Daoy (cell line): ENCODE results near the gene ST3GAL5. TPM values are rescaled to one million over a fixed set of nuclear protein-coding genes. Genes with fewer than 3 reads are reported as not detected.

ENCODE experiments used
- DNase-seq: peaks from one replicate; pipeline ENCODE4 v3.0.0-alpha.2; 2015; ENCODE audit warnings: low read depth
- total RNA-seq: library from RNA; depleted of rRNA; stranded (reverse); fragments of >200 nt; shearing (Covaris generic); gene quantifications from 2 replicates; pipeline ENCODE4 v1.2.3, GENCODE V29; 2014

Gene ST3GAL5
- total RNA-seq, 1 experiment from 2014 or later = 31.9 TPM

- DNase-seq = no peak
Measured at GRCh38 chr2:85806358-85807118, 82.3 kb downstream of the ST3GAL5 start.

DNA sequence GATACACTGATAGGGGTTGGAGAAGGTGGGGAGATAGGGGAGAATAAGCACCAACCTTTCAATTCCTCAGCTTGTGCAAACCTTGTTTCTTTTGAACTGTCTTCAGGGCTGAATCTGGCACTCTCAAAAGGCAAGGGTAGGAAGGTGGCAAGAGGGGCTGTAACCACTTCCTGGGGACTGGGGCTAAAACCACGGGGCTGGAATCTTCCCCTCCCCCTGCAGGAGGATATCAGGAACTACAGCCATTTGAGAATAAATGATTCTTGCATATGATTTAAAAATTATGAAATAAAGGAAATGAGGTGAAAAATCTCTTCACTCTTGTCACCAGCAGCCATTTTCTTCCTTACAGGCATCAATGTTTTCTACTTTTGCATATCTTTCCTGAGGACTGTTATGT lies 84.2 kb downstream of the ST3GAL5 start:
- peak; percentile 35 for DNase-seq

DNA sequence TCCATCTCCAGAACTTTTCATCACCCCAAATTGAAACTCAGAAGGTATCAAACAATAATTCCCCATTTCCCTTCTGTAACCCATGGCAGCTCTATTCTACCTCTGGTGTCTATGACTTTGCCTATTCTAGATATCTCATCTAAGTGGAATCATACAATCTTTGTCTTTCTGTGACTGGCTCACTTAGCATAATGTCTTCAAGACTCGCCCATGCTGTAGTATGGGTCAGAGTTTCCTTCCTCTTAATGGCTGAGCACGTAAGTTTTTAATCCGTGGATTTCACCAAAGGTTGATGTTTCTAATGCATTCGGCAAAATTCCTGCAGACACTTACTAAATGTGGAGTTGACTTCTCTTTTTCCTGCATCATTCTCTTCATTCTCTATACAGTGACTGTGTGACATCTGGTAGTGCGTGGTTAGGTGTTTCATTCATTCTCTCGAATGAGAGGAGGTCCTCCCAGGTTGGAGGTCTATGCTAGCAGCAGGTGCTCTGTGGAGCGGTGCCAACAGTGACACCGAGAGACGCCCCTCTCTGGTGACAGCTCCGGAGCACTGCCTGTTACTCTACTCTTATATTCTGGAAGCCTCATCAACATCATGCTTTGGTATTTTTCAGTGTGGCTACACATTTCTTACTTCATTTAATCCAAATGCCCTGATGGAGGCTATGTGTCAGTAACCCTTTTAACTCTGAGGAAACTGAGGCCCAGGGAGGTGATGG lies 84.9 kb downstream of the ST3GAL5 start:
- no peak for DNase-seq

GRCh38 chr2:85802354-85803103 lies 86.3 kb downstream of the ST3GAL5 start:
- DNase-seq = no peak

DNA sequence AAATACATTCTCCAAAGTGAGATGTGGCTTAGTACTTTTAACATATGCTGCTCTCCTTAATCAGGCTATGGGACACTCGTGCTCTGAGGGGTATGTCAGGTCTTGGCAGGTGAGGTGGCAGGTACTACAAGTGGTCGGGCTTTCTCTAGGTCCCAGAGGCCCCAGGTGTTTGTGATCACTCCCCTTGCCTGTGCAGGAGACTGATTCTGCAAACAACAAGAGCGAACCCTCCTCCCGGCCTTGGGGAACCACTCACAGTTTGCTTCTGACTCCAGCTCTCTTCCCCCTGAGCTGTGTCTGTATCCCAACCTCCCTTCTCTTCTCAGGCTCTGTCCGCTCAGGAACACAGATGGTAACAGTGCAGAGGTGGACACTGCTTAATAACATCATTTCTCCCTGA lies 86.9 kb downstream of the ST3GAL5 start:
- DNase-seq = no peak

DNA sequence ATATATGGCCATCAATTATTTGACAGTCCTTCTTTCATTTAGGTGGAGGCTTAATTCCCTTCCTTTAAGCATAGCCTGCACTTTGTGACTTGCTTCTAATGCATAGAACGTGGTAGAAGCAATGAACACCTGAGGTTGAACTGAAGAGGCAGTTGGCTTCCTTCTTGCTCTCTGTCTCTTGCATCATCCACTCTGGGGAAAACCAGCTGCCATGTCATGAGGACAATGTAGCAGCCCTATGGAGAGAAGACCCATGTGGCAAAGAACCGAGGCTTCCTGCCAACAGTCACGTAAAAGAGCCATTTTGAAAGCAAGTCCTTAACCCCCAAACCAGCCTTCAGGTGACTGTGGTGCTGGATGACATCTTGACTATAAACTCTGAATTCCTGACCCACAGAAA lies 88.2 kb downstream of the ST3GAL5 start:
- no peak for DNase-seq

- peak; percentile 71 for DNase-seq
Measured at GRCh38 chr2:85799215-85799956, 89.4 kb downstream of the ST3GAL5 start.

DNA sequence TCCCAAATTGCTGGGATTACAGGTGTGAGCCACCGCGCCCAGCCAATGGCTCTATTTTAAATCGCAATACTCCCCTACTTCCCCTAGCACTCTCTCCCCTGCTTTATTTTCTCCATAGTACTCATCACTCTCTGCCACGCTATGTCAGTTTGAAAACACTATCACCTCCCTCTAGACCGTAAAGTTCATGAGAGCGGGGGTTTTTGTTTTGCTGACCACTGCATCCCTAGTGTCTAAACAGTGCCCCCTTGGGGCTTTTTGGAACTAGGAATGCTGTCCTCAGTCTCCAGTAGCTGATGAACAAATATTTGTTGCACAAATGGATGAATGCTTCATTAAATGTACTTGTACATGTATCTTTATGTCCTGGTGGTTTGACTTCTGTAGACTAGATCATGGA lies 90.9 kb downstream of the ST3GAL5 start:
- DNase-seq = no peak

DNA sequence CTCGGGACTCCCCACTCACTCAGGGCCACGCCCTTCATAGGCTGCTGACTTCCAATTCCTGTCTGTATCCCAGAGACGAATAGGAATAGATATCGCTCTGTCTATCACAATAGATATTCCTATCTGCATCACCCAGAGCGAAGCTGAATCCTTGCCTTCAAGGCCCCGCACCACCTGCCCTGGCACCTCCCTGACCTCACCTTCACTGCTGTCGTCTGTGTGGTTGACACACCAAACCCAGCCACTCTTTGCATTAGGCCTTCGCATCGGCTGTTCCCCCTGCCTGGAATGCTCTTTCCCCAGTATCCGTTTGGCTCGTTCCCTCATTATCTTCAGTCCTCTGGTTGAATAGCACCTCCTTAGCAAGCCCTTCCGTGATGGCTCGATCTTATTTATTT lies 91.5 kb downstream of the ST3GAL5 start:
- no peak for DNase-seq

DNA sequence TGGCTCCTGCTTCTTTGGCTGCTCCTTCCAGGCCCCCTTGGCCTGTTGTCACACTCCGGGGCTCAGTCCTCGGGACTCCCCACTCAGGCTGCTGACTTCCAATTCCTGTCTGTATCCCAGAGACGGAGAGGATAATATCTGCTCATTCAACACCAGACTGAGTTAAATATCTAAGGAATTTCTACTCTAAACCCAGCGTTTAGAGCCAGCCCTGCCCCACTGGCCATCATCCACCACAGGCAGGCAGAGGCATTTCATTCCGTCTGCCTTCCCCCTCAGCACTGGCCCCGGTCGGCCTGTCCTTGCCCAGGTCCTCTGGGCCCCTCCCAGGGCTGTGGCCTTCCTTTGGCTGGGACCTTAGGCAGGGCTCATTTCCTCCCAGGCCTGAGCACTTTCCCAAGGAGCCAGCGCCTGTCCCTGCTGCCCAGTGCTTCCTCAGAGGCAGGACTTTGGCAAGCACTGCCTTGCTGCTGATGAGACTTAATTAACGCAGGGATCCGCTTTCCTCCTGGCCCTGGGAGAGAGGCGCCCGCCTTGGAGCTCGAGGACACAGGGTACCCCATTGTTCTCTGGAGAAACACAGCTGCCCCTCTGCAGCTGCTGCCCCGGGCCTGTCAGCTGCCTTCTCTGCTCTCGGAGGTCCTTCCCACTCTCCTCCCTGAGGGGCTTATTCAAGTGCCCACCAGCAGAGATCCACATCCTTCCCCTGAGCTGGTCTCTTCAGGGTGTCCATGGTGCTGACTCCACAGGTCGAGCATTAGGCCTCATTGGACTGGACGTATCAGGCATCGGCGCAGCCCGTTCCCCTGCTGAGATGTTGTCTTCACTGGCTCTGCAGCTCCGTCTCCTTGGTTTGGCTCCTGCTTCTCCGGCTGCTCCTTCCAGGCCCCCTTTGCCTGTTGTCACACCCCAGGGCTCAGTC lies 92.2 kb downstream of the ST3GAL5 start:
- DNase-seq = no peak

DNA sequence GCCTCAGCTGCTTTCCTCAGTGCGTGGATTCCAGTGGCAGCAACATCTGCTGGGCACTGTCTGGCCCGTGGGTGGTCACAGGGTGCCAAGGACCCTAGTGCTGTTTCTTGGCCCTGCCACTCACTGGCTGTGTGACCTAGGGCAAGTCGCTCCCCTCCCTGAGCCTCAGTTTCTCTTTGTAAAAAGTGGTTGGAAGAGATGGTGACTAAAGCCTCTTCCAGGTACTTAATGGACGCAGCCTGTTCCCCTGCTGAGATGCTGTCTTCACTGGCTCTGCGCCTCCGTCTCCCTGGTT lies 92.8 kb downstream of the ST3GAL5 start:
- DNase-seq = no peak

GRCh38 chr2:85795331-85796045 lies 93.3 kb downstream of the ST3GAL5 start:
- no peak for DNase-seq

- DNase-seq = no peak
Measured at GRCh38 chr2:85794491-85795121, 94.2 kb downstream of the ST3GAL5 start.

GRCh38 chr2:85794038-85794441 lies 94.8 kb downstream of the ST3GAL5 start:
- no peak for DNase-seq

DNA sequence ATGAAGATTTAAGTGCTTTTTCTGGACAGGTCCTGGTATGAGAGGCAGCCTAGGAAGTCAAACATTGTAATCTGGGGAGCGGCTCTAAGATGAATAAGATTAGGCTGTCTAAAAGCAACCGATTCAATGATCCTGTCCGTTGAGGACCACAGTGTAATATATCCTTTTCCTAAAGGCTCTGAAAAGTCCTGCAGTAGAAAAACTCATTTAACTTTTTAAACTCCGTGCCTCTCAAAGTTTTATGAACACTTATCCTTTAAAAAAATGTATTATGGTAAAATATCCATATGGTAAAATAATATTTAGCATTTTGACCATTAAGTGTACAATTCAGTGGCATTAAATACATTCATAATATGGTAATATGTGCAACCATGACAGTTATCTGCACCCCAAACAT lies 95.2 kb downstream of the ST3GAL5 start:
- DNase-seq = no peak

DNA sequence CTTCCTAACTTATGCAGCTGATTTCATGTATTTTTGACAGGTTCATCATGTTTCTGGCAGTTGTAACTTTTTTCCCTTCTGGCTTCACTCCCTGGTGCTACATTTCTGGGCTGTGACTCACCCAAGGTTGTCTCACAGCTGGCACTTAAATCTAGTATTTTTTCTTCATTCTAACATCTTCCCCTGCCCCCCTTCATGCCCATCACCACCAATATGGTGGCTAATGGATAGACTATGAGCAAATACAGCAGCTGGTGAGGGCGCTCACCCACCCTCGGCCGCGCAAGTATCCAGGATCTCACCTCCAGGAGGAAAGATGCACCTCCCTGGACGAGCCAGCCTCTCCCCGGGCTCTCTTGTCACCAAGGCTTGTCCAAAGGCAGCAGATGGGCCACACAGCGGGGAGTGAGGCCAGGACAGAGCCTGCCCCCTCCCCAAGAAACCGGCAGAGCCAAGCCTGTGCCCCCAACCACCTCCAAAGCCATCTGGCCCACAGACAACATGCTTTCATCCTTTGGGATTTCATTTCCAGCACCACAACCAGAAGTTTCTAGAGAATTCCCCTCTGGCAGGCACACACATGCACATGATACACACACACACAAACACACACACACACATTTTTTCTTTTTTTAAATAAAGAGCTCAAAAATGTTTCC lies 95.9 kb downstream of the ST3GAL5 start:
- peak; percentile 68 for DNase-seq

DNA sequence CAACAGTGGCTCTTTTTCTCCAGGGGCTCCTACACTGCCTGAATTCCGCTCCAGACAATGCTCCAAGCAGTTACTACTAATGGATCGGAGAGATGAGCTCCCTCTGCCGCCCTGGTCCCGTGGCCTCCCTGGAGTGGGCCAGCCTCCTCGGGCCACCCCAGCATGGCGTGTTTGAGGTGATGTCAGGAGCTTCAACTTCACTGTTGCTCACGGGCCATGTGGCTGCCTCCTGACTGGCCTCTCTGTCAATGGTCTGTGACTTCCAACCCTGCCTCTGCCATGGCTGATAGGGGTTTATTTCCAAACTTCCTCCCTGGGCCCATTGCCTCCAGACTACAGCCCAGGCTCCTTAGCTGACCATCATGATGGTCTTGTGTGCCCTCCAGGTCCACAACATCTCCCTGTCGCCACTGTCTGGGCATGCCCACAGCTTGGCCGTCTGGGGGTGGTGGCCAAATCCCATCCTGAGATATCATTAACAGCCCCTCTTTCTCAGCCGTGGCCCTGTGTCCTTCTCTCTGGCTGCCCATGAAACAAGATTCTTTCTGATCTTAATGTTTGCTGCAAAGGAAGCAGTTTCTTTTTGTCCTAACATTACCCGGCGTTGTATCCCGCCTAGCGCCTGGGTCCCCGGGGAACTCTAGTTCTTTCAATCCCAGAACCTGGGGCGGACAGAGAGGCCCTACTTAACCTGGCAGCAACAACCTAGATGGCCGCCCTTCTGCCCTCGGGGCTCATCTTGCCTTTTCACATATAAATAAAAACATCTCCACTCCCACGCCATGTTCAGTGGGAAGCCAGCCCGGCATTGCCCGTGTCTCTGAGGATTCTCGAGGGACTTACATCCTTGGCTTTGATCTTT lies 96.9 kb downstream of the ST3GAL5 start:
- no peak for DNase-seq

DNA sequence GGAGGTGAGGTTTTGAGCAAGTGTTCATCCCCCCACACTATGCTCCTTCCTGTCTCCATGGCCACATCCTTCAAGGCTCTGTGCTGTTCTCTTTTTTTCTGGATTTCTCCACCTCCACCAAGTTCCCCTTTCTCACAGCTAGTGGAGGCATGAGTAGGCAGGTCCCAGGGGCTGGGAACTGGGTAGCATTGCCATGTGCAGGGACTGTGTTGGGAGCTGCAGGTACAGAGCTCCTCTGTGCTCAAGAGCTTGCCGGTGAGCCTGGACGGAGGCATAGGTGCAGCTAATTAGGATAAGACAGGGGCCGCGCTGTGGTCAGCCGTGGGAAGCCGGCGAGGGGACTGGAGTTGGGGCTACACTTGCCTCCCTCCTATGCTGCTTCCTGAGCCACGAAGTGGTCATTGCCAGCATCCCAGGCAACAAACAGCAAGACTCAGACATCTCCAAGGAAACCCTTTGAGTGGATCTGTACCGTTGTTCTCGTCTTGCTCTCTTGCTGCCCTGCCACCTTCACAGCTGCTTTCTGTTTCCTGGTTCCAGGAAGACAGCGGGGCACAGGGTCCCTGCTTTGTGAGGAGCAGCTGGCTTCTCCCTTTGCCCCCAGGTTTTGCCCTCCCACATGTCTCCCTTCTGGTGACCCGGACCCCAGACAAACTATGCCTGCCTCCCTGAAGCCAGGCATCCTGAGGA lies 98.1 kb downstream of the ST3GAL5 start:
- DNase-seq = no peak
